ENCODE data around the gene CA14.
"Not testable (repeated sequence)": the region's sequence is repeated elsewhere in the genome, so short reads cannot be mapped to it uniquely, and the experiment has no call there.

The CA14 gene

GRCh38 chr1:150257624-150258585, at the start of gene CA14:
CA14 (plus strand) TSS chr1:150257774; CDS start chr1:150258129, 355 bp downstream.
- no peak for DNase-seq

- DNase-seq = not testable (repeated sequence)
Observed at GRCh38 chr1:150208460-150208859, 49.1 kb upstream of the CA14 start.

DNA sequence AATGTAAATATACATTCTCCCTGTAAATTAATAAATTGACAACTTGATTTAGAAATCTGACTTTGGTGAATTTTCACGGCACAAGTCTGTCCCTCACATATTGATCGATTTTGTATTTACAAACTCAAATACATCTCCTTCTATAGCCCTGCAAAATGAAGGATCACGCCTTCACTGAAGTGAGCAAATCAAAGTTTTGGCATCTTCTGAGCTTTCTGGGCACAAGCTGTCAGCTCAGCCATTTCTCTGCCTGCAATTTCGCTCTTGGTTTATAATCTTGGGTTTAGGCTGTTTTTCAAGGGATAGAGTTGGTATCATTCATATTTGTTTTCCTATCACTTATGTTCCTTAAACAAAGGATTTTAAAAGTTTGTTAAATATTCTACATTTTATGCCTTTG, 47.5 kb upstream of the CA14 start:
- DNase-seq = no peak

- no peak for DNase-seq
Observed at GRCh38 chr1:150210706-150211105, 46.9 kb upstream of the CA14 start.

GRCh38 chr1:150212070-150212469, 45.5 kb upstream of the CA14 start:
- DNase-seq = no peak

DNA sequence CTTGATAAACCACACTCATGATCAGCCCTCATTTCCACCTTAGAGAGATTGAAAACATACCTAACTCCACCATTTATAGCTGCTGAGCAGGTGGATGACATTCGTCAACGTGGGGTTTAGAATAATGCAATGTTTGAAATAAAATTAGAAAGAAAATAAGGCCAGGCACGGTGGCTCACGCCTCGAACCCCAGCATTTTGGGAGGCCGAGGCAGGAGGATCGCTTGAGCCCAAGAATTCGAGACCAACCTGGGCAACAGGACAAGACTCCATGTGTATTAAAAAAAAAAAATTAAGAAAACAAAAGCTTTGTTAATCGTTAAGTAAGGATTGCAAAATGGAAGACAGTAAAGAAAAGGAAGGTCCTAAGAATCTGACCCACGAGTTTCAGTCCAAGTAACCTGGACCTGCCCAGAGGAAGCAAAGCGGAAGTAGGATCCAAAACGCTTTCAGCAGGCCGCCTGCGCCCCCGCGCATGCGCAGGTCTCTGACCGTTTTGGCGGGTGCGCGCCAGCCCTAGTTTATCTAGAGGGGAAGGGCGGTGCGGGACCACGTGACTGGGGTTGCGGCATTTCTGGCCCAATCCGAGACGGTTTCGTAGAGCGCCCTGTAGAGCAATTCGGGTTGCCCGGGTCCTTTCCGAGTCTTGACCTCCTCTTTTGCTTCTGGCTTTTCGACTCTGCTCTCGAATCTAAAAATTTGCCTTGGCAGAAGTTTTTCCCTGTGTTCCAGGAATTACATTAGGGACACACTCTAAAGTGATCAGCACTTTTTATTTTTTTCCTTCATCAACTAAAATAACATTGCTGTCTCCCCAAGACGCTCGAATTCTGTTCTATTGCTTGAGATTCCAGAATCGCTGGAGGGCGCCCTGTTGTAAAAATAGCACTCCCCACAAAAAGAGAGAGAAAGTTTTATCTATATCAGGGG, 44.1 kb upstream of the CA14 start:
- DNase-seq = peak; percentile 97

- not testable (repeated sequence) for DNase-seq
Observed at GRCh38 chr1:150214099-150214756, 43.3 kb upstream of the CA14 start.

DNA sequence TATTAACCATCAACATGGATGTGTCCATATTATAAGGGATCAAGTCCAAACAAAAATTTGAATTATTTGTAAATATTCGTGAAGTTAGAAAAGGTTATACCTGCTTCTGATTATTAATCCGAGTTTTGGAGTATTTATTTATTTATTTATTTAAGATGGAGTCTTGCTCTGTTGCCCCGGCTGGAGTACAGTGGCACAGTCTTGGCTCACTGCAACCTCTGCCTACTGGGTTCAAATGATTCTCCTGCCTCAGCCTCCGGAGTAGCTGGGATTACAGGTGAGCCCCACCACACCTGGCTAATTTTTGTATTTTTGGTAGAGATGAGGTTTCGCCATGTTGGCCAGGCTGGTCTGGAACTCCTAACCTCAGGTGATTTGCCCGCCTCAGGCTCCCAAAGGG, 41.7 kb upstream of the CA14 start:
- DNase-seq = not testable (repeated sequence)

- no peak for DNase-seq
Observed at GRCh38 chr1:150221552-150221951, 36.0 kb upstream of the CA14 start.

- no peak for DNase-seq
Observed at GRCh38 chr1:150224983-150225382, 32.6 kb upstream of the CA14 start.

DNA sequence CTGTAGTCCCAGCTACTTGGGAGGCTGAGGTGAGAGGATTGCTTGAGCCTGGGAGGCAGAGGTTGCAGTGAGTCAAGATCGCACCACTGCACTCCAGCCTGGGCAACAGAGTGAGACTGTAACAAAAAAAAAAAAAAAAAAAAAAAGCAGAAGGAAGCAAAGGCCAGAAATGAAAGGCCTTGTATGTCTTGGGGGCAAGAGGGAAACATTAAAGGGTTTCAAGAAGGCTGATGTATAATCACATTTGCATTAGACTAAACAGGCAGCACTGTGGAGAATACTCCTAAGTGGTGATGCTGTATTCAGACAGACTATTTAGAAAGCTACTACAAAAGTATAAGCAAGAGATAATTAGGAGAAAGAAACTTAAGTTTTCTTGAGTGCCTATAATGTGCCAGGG, 32.0 kb upstream of the CA14 start:
- DNase-seq = no peak

DNA sequence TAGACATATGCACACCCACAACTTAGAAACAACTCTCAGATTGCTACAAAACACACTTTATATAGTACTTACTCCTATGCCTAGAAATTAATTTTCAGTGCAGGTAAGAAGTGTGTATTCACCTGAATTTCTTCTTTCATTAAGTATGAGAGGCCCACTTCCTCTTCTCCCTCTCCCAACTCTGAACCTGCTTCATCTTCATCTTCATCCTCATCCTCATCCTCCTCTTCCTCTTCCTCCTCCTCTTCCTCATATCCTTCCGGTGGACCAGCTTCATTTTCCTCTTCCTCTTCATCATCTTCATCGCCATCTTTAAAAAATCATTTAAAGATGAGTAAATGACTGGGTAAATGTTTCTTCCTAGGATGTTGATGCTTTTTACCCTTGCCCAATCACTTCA, 31.1 kb upstream of the CA14 start:
- no peak for DNase-seq

- no peak for DNase-seq
Observed at GRCh38 chr1:150227228-150227627, 30.3 kb upstream of the CA14 start.

- DNase-seq = not testable (repeated sequence)
Observed at GRCh38 chr1:150228246-150228645, 29.3 kb upstream of the CA14 start.

GRCh38 chr1:150232921-150233320, 24.7 kb upstream of the CA14 start:
- not testable (repeated sequence) for DNase-seq

DNA sequence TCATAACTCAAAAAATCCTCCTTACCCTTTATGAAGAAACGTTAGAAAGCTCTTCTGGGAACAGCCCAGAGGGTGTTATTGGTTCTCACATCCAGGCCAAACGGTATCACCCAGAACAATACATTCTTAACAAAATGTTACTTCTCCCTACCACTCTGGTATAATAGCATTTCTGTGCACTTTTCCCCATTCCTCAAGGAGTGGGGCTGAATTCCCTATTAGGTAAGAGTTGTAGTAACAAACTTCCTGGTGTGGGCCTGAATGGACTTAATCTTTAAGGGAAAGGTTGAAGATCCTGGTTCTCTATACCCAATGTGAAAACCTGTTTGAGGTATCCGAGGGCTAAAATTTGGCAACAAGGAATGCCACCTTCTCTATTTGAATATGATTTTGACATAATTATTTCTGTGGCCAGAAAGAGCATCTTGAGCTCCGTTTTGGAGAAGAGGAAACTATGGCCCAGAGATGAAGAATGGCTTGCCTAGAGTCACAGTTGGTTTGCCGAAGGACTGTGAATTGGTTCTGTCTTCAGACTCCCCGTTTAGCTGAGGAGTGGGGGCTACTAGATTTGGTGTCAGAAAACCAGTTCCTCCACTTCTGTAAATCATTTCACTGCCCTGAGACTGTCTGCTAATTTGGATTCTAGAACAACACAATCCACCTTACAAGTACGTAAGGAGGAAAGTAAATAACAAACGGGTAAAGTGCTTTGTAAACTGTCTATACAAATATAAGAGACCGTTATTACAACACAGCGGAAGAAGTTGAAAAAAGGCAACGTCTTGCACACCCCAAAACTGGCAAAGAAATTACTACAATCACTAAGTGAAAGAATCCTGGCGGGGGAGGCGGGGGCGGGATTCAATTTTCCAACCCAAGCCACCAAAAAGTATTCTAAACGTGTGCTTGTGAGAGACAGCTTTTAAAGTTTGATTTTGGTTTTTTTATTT, 23.9 kb upstream of the CA14 start:
- peak; percentile 55 for DNase-seq

DNA sequence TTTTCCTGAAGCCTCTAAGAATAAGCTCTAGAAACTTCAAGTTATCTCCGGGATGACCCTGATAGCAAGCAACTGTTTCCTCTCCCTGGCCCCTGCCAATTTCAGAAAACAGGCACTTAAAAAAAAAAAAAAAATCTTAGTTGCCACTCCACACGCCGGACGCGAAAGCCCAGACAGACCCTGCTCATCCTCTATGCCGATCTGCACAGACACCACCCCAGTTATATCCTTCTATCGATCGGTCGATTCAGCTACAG, 23.3 kb upstream of the CA14 start:
- no peak for DNase-seq

GRCh38 chr1:150234566-150235293, 22.8 kb upstream of the CA14 start:
- DNase-seq = peak; percentile 86

DNA sequence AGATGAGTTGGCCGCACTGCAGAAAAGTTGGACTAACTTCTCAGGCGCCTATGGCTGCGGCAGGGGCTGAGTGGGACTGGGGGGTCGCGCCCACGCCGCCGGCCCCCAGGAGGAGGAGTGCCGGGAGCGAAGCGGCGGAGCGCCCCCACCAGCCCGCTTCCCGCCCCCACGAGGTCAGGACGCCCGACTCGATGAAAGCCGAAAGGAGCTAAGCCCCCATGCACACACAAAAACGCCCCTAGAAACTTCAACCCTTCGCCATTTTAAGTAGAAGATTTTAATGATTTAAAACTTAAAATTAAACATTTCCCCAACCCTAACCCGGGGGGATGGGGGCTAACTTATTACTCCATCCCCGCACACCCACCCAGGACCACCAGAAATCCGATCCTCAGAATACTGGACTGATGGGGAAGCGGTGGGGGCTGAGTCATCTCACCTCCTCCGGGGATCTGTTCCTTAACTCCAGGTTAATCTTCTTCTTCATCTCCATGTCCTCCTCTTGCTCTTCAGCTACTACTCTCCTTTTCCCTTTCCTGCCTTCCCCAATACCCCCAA, 22.2 kb upstream of the CA14 start:
- DNase-seq = peak; percentile 59

GRCh38 chr1:150235852-150236613, 21.5 kb upstream of the CA14 start, which contains the start of gene ANP32E:
ANP32E (minus strand) TSS chr1:150236112; CDS start chr1:150235786, 326 bp downstream.
- peak; percentile 96 for DNase-seq

All from right forelimb (tissue), 1 donor.